GM12873 (cell line): Measurements from ENCODE around the gene NFATC2.

ENCODE experiments used
- CTCF ChIP-seq: IDR thresholded peaks from 2 replicates; pipeline ENCODE4 v1.5.1; 2012; ENCODE audit warnings: low read depth, mild to moderate bottlenecking, moderate library complexity, low read length, control low read depth; ENCODE audit not compliant: insufficient read depth; ENCODE audit errors: missing control alignments

The NFATC2 gene

DNA sequence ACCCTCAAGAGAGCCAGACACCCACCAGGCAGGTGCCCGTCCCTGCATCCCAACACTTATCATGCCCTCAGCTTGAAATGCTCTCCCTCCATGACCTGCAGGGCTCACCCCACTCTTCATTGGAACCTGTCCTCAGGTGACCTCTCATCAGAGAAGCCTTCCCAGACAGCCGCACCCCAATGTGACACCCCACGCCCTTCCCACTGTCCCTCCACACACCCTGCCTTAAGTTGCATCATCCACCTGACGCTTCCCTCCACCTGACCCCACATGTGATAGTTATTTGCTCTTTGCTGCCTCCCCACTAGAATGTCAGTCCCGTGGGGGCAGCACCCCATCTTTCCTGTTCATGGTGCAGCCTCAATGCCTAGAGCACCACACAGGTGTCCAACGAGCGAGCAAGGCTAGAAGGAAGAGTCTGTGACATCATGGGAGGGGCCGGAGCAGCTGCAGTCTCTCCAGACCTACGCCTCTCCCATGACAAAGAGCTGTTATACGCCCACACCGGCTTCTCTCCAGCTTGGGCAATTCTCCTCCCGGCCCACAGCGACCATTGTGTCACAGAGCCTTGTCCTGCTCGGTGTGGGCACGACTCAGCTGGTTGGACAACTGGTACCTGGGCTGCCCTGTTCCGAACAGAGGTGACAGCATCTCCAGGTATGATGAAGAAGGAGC is 58.2 kb downstream of the NFATC2 start:
- no peak for TF ChIP-seq CTCF

GRCh38 chr20:51482836-51483473 is 59.6 kb downstream of the NFATC2 start:
- no peak for TF ChIP-seq CTCF

DNA sequence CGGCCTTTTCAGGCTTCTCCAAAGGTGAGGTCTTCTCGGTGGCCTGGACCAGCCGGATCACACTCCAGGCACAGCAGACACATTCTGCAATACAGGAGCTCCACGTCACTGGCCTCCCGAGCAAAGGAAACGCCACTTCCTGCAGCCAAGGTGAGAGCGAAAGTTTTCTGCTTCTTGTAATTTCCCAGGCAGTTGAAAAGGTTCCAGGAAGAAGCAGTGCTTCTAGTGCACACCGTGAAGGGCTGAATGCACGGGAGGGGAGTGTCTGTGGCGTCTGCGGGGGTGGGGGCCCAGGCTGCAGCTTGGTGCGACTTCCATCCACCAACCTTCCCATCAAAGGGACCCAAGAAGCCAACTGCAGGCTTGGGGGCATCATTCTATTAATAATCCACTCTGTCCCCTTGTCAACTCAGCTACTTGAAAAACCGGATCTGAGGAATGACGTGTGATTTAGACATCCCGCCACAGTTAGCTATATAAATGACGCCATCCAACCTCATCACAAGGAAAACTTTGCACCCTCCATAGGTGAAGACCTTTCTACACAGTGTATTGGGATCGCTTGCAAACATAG is 61.1 kb downstream of the NFATC2 start:
- TF ChIP-seq CTCF: no peak

DNA sequence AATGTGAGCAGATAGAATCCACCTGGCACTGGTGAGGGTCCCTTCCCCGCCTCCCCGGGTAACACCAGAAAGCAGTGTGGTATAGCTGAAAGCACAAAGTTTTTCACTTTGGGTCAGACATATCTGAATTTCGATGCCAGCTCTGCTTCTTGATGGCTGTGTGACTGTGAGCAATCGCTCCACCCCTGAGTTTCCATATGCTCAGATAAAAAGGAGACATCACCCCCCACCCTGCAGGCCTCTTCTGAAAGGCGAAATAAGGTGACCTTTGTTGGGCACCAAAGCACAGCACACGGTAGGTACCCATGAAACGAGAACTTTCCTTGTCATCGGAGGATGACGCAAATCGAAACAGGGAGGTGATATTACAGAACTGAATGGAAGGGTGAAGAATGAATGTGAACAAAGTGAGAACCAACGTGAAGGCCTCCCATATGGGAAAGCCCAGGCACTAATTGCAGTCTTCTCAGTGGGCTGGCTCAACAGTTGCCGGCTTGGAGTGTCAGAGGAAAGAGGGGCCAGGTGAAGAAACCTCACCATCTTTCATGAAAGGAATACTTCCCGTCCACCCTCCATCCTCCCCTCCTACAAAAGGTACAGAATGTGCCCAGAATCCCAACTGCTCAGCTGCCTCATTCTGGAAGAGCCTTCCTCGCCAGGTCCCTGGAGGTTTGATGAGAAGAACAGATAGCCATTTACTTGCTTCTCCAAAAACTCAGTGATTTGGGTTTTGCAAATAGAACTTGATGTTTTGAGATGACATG is 61.8 kb downstream of the NFATC2 start:
- no peak for TF ChIP-seq CTCF

DNA sequence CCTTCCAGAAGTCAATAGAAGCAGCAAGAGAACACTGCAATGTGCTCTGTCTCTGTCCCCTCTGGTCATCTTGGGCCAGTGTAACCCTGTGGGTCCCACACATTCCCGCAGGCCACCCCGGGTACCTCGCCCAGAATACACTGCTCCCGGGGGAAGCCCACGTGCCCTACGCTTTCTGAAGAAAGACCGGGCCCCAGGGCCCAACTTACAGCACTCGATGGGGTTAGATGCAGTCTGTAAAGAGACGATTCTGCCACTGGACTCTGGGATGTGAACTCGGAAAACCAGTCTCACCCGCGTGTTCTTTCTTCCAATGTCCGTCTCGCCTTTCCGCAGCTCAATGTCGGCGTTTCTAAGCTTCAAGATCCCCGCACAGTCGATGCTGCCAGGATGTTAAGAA is 68.7 kb downstream of the NFATC2 start:
- TF ChIP-seq CTCF: no peak

GRCh38 chr20:51473256-51473655 is 69.3 kb downstream of the NFATC2 start:
- TF ChIP-seq CTCF: no peak

GRCh38 chr20:51470907-51471411 is 71.6 kb downstream of the NFATC2 start:
- no peak for TF ChIP-seq CTCF
